AG09309 (cell line): ENCODE measurements around the gene CCDC85B.
A peak's percentile ranks its signal among the peaks of the same experiment; 100 is the strongest.

ENCODE experiments used
- DNase-seq: peaks from one replicate; pipeline ENCODE4 v3.0.0-alpha.2; 2010; ENCODE audit warnings: low read depth
- H3K4me3 ChIP-seq: 2 replicates; pipeline ENCODE4 v1.5.1; 2011; ENCODE audit warnings: mild to moderate bottlenecking, low read depth, low read length, moderate library complexity; ENCODE audit not compliant: control insufficient read depth
- CTCF ChIP-seq: IDR thresholded peaks from 2 replicates; pipeline ENCODE4 v1.5.1; 2011; ENCODE audit warnings: mild to moderate bottlenecking, low read depth, low read length, inconsistent platforms; ENCODE audit not compliant: insufficient read depth, control insufficient read depth; ENCODE audit errors: missing control alignments

Gene CCDC85B

GRCh38 chr11:65849771-65850216 is 40.7 kb upstream of the CCDC85B start:
- TF ChIP-seq CTCF: no peak
- H3K4me3 ChIP-seq: no peak overlapping the region
- no peak for DNase-seq

DNA sequence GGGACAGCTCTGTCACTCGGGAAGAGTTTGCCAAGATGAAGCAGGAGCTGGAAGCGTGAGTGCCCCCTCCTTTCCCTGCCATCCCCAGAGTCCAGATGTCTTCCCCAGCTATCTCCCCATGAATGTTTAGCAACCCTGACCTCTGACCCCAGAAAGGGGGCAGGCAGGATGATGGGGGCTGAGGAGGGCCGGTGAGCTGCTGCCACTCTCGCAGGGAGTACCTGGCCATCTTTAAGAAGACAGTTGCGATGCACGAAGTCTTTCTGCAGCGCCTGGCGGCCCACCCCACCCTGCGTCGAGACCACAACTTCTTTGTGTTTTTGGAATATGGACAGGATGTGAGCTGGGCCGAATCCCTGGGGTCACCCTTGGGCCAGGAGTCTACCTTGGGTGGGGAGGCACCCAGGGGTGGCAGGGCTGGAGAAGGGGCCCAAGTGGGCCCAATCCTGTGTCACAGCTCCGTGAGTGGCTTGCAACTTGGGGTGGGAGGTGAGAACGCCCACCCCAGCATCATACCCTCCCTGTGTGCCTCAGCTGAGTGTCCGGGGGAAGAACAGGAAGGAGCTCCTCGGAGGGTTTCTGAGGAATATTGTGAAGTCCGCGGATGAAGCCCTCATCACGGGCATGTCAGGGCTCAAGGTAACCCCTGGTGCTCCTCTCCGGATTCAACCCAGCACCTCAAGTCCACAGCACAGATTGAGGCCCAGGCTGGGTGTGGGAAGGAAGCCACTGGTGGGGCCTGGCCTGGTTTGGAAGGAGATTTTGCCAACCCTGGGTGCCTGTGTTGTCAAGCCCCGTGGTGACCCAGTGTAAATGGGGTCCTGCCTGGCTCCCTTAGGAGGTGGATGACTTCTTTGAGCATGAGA is 40.0 kb upstream of the CCDC85B start:
- no peak overlapping the region for H3K4me3 ChIP-seq
- DNase-seq: no peak
- no peak for TF ChIP-seq CTCF

DNA sequence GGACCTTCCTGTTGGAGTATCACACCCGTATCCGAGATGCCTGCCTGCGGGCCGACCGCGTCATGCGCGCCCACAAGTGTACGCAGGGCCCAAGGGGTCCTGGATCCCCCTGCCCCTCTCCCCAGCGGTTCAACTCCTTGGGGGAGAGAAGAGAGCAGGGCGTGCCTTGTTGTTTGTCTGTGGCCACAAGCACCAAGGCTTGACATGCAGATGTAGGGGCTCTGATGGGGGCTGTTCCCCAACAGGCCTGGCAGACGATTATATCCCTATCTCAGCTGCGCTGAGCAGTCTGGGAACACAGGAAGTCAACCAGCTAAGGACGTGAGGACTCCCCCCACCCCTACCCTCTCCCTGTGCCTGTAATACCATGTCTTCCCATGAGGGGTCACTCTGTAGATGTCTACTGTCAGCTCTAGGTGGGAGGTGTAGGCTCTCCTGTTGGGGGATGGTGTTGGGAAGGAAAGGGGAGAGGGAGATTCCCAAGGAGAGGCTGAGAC is 39.3 kb upstream of the CCDC85B start:
- peak; percentile 47 for TF ChIP-seq CTCF
- no peak for DNase-seq
- no peak overlapping the region for H3K4me3 ChIP-seq

DNA sequence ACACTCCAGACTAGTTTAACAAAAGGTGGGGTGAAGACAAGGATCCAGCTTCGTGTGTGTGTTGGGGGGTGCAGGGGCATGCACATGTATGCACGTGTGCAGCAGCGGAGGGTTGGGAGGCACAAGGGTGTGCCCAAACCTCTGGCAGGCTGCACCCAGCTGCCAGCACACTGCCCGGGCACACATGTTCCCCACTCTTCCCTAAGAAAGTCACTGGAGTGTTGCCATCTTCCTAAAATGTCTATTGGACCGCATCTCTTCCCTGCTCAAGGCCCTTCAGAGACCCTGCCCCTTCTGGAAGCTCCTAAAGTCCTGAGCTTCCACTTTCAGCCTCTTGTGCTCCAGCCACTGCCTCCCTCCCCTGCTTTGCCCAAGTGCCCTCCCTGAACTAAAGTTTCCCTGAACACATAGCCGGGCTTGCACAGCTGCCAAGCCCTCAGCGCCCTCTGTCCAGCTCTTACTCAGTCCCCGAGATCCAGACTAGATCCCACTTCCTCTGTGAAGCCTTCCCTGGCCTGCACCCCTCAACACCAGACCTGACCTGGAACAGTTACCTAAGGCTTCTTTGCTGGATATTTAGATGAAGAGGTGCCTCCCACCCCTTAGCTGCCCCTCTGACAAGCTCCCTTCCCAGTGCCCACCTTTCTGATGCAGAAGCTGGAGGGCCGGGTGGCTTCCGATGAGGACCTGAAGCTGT is 38.5 kb upstream of the CCDC85B start:
- no peak for TF ChIP-seq CTCF
- no peak for DNase-seq
- H3K4me3 ChIP-seq: no peak overlapping the region

GRCh38 chr11:65852508-65853245 is 37.8 kb upstream of the CCDC85B start:
- DNase-seq: no peak
- no peak for TF ChIP-seq CTCF
- no peak overlapping the region for H3K4me3 ChIP-seq

- H3K4me3 ChIP-seq: no peak overlapping the region
- no peak for DNase-seq
- no peak for TF ChIP-seq CTCF
Observed at GRCh38 chr11:65853246-65853979, 37.1 kb upstream of the CCDC85B start.
